Measurements from ENCODE around the gene GALNT15. TPM values are rescaled to one million over a fixed set of nuclear protein-coding genes. Genes with fewer than 3 reads are reported as not detected.
A peak's percentile ranks its signal among the peaks of the same experiment; 100 is the strongest.

The GALNT15 gene
- total and polyA plus RNA-seq, 2 donors (not counting 1 experiment from before 2014, with no cell fraction given) = 10.7 to 37.7 TPM

- Histone ChIP-seq H3K4me1 (ENCODE audit: control insufficient read depth, extremely low read depth, insufficient read depth, low read length) (peaks cover 53% of the 10 kb centered on the region), H3K27me3 (ENCODE audit: control insufficient read depth, insufficient read depth, low read length) (no peaks in the 10 kb centered on the region), H2AFZ (ENCODE audit: low read length) (no peak overlapping the region), H3K36me3 (ENCODE audit: control insufficient read depth, insufficient read depth, low read length) (no peaks in the 10 kb centered on the region), H3K9me3 (ENCODE audit: control insufficient read depth, insufficient read depth, low read depth, low read length) (no peaks in the 10 kb centered on the region), H4K20me1 (ENCODE audit: control insufficient read depth, extremely low read depth, insufficient read depth, low read length) (no peaks in the 10 kb centered on the region), H3K4me2 (ENCODE audit: extremely low read depth, insufficient read depth, low read length) (no peak overlapping the region), H3K4me3 (replicated peaks in 1 of 4; ENCODE audit: control extremely low read depth in 1 of 4, insufficient read depth in 1 of 4, low read depth in 3 of 4, low read length in 4 of 4) (no peak overlapping the region), H3K27ac (ENCODE audit: insufficient read depth, low read length) (no peak overlapping the region), H3K79me2 (ENCODE audit: control insufficient read depth, insufficient read depth, low read length) (no peaks in the 10 kb centered on the region), H3K9ac (ENCODE audit: insufficient read depth, low read length) (no peak overlapping the region)
- no peak for DNase-seq (ENCODE audit: low read depth in 2 of 2)
- no peak for TF ChIP-seq EZH2 (IDR thresholded peaks at IDR 0.05; ENCODE audit: low read length, missing control alignments)
- TF ChIP-seq, protein P1, sequence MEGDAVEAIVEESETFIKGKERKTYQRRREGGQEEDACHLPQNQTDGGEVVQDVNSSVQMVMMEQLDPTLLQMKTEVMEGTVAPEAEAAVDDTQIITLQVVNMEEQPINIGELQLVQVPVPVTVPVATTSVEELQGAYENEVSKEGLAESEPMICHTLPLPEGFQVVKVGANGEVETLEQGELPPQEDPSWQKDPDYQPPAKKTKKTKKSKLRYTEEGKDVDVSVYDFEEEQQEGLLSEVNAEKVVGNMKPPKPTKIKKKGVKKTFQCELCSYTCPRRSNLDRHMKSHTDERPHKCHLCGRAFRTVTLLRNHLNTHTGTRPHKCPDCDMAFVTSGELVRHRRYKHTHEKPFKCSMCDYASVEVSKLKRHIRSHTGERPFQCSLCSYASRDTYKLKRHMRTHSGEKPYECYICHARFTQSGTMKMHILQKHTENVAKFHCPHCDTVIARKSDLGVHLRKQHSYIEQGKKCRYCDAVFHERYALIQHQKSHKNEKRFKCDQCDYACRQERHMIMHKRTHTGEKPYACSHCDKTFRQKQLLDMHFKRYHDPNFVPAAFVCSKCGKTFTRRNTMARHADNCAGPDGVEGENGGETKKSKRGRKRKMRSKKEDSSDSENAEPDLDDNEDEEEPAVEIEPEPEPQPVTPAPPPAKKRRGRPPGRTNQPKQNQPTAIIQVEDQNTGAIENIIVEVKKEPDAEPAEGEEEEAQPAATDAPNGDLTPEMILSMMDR (conservative IDR thresholded peaks at IDR 0.05 in 1 of 2, IDR thresholded peaks at IDR 0.05 in 1 of 2; ENCODE audit: low read depth in 1 of 2, low read length in 2 of 2) = no peak
Observed at GRCh38 chr3:16178628-16178988, 4.1 kb downstream of the GALNT15 start.

GRCh38 chr3:16179261-16179660 is 4.8 kb downstream of the GALNT15 start:
- H3K9me3 ChIP-seq (ENCODE audit: control insufficient read depth, insufficient read depth, low read depth, low read length) = no peaks in the 10 kb centered on the region
- no peaks in the 10 kb centered on the region for H4K20me1 ChIP-seq (ENCODE audit: control insufficient read depth, extremely low read depth, insufficient read depth, low read length)
- DNase-seq (ENCODE audit: low read depth in 2 of 2) = no peak
- TF ChIP-seq, protein P1 (conservative IDR thresholded peaks at IDR 0.05 in 1 of 2, IDR thresholded peaks at IDR 0.05 in 1 of 2; ENCODE audit: low read depth in 1 of 2, low read length in 2 of 2) = no peak
- no peak for TF ChIP-seq EZH2 (IDR thresholded peaks at IDR 0.05; ENCODE audit: low read length, missing control alignments)
- no peaks in the 10 kb centered on the region for H3K36me3 ChIP-seq (ENCODE audit: control insufficient read depth, insufficient read depth, low read length)
- H3K4me2 ChIP-seq (ENCODE audit: extremely low read depth, insufficient read depth, low read length) = no peak overlapping the region
- H3K9ac ChIP-seq (ENCODE audit: insufficient read depth, low read length) = no peak overlapping the region
- H2AFZ ChIP-seq (ENCODE audit: low read length) = no peak overlapping the region
- no peak overlapping the region for H3K27ac ChIP-seq (ENCODE audit: insufficient read depth, low read length)
- H3K4me3 ChIP-seq (replicated peaks in 1 of 4; ENCODE audit: control extremely low read depth in 1 of 4, insufficient read depth in 1 of 4, low read depth in 3 of 4, low read length in 4 of 4) = no peak overlapping the region
- H3K27me3 ChIP-seq (ENCODE audit: control insufficient read depth, insufficient read depth, low read length) = no peaks in the 10 kb centered on the region
- no peaks in the 10 kb centered on the region for H3K79me2 ChIP-seq (ENCODE audit: control insufficient read depth, insufficient read depth, low read length)
- H3K4me1 ChIP-seq (ENCODE audit: control insufficient read depth, extremely low read depth, insufficient read depth, low read length) = peaks cover 52% of the 10 kb centered on the region

GRCh38 chr3:16179771-16180736 is 5.6 kb downstream of the GALNT15 start:
- Histone ChIP-seq H3K27me3 (ENCODE audit: control insufficient read depth, insufficient read depth, low read length) (no peaks in the 10 kb centered on the region), H3K9ac (ENCODE audit: insufficient read depth, low read length) (no peak overlapping the region)

More at GRCh38 chr3:16179771-16180736, 5.6 kb downstream of the GALNT15 start:
- Histone ChIP-seq H3K36me3 (ENCODE audit: control insufficient read depth, insufficient read depth, low read length) (no peaks in the 10 kb centered on the region), H3K4me3 (replicated peaks in 1 of 4; ENCODE audit: control extremely low read depth in 1 of 4, insufficient read depth in 1 of 4, low read depth in 3 of 4, low read length in 4 of 4) (no peak overlapping the region), H3K4me1 (ENCODE audit: control insufficient read depth, extremely low read depth, insufficient read depth, low read length) (peaks cover 47% of the 10 kb centered on the region), H3K27ac (ENCODE audit: insufficient read depth, low read length) (peak overlapping the region; percentile 24), H4K20me1 (ENCODE audit: control insufficient read depth, extremely low read depth, insufficient read depth, low read length) (no peaks in the 10 kb centered on the region), H2AFZ (ENCODE audit: low read length) (no peak overlapping the region), H3K9me3 (ENCODE audit: control insufficient read depth, insufficient read depth, low read depth, low read length) (no peaks in the 10 kb centered on the region), H3K4me2 (ENCODE audit: extremely low read depth, insufficient read depth, low read length) (no peak overlapping the region), H3K79me2 (ENCODE audit: control insufficient read depth, insufficient read depth, low read length) (no peaks in the 10 kb centered on the region)
- peak; percentile 50 to 91 for DNase-seq (ENCODE audit: low read depth in 2 of 2)
- TF ChIP-seq EZH2 (IDR thresholded peaks at IDR 0.05; ENCODE audit: low read length, missing control alignments) = no peak
- TF ChIP-seq, protein P1 (conservative IDR thresholded peaks at IDR 0.05 in 1 of 2, IDR thresholded peaks at IDR 0.05 in 1 of 2; ENCODE audit: low read depth in 1 of 2, low read length in 2 of 2) = no peak

Measured in fibroblast of lung (primary cell).